Neural cell (in vitro differentiated cells): Measurements from ENCODE around the gene ATP8B1.

Source experiments
- CTCF ChIP-seq: fragments of 450-650 bp; IDR thresholded peaks from 2 replicates; pipeline ENCODE4 v1.5.1; 2014; ENCODE audit warnings: antibody characterized with exemption, mild to moderate bottlenecking, moderate library complexity; ENCODE audit not compliant: poor library complexity, severe bottlenecking
- POLR2AphosphoS5 ChIP-seq: IDR thresholded peaks from 2 replicates; pipeline ENCODE4 v1.6.1; 2012

- no peak for TF ChIP-seq CTCF
- TF ChIP-seq POLR2AphosphoS5, result no peak
These were observed 60.1 kb downstream of the ATP8B1 start for GRCh38 chr18:57743008-57743407.
